Thyroid gland (tissue), 4 donors: ENCODE results near the gene SGF29. TPM values are rescaled to one million over a fixed set of nuclear protein-coding genes. Genes with fewer than 3 reads are reported as not detected.
A peak's percentile ranks its signal among the peaks of the same experiment; 100 is the strongest.
"Not testable (repeated sequence)": the region's sequence is repeated elsewhere in the genome, so short reads cannot be mapped to it uniquely, and the experiment has no call there.

ENCODE experiments used
- DNase-seq, 2 donors: peaks; one replicate each; pipeline ENCODE4 v3.0.0-alpha.2; 2019
- H3K27ac ChIP-seq, 3 donors: fragments of 200-600 bp; sonication (generic); 1 replicate in 2 of 3; 2 replicates in 1 of 3; pipeline ENCODE4 v1.5.1; 2016 to 2019; ENCODE audit warnings: mild to moderate bottlenecking in 1 of 3, moderate library complexity in 1 of 3
- H3K27me3 ChIP-seq: fragments of 200-600 bp; sonication (generic); one replicate; pipeline ENCODE4 v1.5.1; 2019
- H3K36me3 ChIP-seq, 2 donors: fragments of 200-600 bp; sonication (generic); one replicate each; pipeline ENCODE4 v1.5.1; 2016 to 2019
- H3K4me1 ChIP-seq, 2 donors: fragments of 200-600 bp; sonication (generic); one replicate each; pipeline ENCODE4 v1.5.1; 2017 to 2019
- H3K4me3 ChIP-seq, 3 donors: fragments of 200-600 bp; sonication (generic); replicated peaks in 1 of 3; 1 replicate in 2 of 3; 2 replicates in 1 of 3; pipeline ENCODE4 v1.5.1; 2016; ENCODE audit warnings: mild to moderate bottlenecking in 1 of 3
- H3K9me3 ChIP-seq: fragments of 200-600 bp; sonication (generic); one replicate; pipeline ENCODE4 v1.5.1; 2017
- POLR2A ChIP-seq, 2 donors: fragments of 450-650 bp; IDR thresholded peaks; one replicate each; pipeline ENCODE4 v1.6.1; 2017; ENCODE audit warnings: antibody characterized with exemption in 2 of 2, mild to moderate bottlenecking in 2 of 2, moderate library complexity in 1 of 2
- WGBS, 2 donors: methylation state at CpG; one replicate each; pipeline ENCODE4 v1.1.5; 2017; 5-methylcytosine and 5-hydroxymethylcytosine counted together
- intact Hi-C: fragments of 100-400 bp; cut with DNase I; formaldehyde crosslinking; loops from one replicate; pipeline ENCODE4 v1.15.1; 2023
- total RNA-seq, 4 donors: library from RNA; depleted of rRNA; stranded (reverse); fragments of >200 nt; gene quantifications; one replicate each; pipeline ENCODE4 v1.2.3, GENCODE V29; 2016
- TF ChIP-seq, protein P1 (sequence below), 6 experiments: fragments of 200-600 bp in 3 of 6; fragments of 450-650 bp in 3 of 6; sonication (generic) in 3 of 6; IDR thresholded peaks; one replicate each; pipeline ENCODE4 v1.5.1; 2016 to 2019; ENCODE audit warnings: antibody characterized with exemption in 6 of 6, mild to moderate bottlenecking in 2 of 6, inconsistent platforms in 1 of 6, moderate library complexity in 1 of 6

The SGF29 gene
- total RNA-seq, 4 donors from 2014 or later: 31.8 to 41.9 (median 36.9) TPM

DNA sequence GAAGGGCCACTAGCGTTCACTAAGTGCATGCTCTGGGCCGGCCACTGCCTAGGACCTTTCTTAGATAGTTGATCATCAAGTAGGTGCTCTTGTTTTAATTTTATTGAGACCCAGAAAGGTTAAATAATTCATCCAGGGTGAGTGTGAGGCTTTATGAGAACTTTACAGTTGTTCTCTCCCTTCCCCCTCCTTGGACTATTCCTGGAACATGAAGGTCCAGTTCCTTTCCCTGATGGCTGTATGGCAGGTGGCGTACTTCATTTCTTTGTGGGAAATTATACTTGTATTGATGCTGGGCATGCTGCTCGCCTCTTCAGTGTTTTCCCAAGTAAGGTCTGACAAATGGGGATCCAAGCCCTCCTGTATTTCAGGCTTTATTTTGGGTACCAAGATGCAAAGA lies 8.5 kb downstream of the SGF29 start:
- no peak for DNase-seq
- WGBS, 2 donors: 91 to 96% methylated on average over 4 of the region's 4 CpGs
- no peak for TF ChIP-seq POLR2A (IDR thresholded peaks at IDR 0.05)
- TF ChIP-seq, protein P1, sequence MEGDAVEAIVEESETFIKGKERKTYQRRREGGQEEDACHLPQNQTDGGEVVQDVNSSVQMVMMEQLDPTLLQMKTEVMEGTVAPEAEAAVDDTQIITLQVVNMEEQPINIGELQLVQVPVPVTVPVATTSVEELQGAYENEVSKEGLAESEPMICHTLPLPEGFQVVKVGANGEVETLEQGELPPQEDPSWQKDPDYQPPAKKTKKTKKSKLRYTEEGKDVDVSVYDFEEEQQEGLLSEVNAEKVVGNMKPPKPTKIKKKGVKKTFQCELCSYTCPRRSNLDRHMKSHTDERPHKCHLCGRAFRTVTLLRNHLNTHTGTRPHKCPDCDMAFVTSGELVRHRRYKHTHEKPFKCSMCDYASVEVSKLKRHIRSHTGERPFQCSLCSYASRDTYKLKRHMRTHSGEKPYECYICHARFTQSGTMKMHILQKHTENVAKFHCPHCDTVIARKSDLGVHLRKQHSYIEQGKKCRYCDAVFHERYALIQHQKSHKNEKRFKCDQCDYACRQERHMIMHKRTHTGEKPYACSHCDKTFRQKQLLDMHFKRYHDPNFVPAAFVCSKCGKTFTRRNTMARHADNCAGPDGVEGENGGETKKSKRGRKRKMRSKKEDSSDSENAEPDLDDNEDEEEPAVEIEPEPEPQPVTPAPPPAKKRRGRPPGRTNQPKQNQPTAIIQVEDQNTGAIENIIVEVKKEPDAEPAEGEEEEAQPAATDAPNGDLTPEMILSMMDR (IDR thresholded peaks at IDR 0.05): no peak
- H3K4me1 ChIP-seq: peaks cover 11 to 12% of the 10 kb centered on the region in 2 donors
- no peak overlapping the region for H3K4me3 ChIP-seq
- peaks cover 0 to 4% of the 10 kb centered on the region in 2 donors for H3K36me3 ChIP-seq
- H3K9me3 ChIP-seq: no peaks in the 10 kb centered on the region
- H3K27ac ChIP-seq: peak overlapping the region; percentile 20 to 49 (median 28)
- intact Hi-C loops: no loop called here
- no peaks in the 10 kb centered on the region for H3K27me3 ChIP-seq

DNA sequence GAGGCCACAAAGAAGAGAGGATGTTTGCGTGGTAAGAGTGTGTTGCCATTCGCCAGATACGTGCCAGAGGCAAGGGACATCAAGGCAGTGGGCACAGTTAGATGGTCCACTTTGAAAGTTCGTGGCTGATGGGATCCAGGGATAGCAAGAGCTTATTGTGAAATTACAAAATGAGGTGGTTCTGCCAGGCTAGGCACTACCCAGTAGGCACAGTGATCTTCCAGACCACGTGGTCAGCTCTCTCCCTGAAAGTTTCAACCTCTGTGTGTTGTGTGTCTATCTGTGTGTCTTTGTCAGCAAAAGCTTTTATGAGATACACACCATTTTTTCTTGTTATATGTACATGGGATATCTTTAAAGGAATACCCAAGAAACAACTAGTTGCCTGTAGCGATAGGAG lies 9.5 kb downstream of the SGF29 start:
- intact Hi-C loops: no loop called here
- 88 to 92% methylated on average over 6 of the region's 6 CpGs for WGBS, 2 donors
- no peaks in the 10 kb centered on the region for H3K9me3 ChIP-seq
- H3K36me3 ChIP-seq: peaks cover 0 to 3% of the 10 kb centered on the region in 2 donors
- H3K27me3 ChIP-seq: no peaks in the 10 kb centered on the region
- TF ChIP-seq, protein P1 (IDR thresholded peaks at IDR 0.05): no peak
- no peak for TF ChIP-seq POLR2A (IDR thresholded peaks at IDR 0.05)
- no peak overlapping the region for H3K27ac ChIP-seq
- no peak for DNase-seq
- peaks cover 11 to 12% of the 10 kb centered on the region in 2 donors for H3K4me1 ChIP-seq
- H3K4me3 ChIP-seq: no peak overlapping the region

DNA sequence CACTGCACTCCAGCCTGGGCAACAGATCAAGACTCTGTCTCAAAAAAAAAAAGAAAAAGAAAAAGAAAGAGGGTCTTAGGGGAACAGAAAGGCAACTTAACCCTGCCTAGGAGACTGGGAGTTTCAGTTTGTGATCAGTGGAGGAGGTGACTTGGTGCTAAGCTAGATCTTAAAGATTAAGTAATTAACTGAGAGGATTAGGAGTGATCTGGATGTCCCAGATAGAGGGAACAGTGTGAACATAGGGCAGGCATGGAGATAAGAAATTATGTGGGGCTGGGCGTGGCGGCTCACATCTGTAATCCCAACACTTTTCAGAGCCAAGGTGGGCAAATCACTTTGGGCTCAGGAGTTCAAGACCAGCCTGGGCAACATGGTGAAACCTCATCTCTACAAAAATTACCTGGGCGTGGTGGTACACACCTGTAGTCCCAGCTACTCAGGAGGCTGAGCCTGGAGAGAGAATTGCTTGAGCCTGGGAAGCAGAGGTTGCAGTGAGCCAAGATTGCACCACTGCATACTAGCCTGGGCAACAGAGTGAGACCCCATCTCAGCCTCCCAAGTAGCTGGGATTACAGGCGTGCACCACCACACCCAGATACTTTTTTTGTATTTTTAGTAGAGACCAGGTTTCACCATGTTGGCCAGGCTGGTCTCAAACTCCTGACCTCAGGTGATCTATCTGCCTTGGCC lies 12.7 kb downstream of the SGF29 start:
- DNase-seq, intact Hi-C loops, H3K9me3 ChIP-seq, H3K4me3 ChIP-seq, H3K27ac ChIP-seq, H3K36me3 ChIP-seq, H3K27me3 ChIP-seq: not testable (repeated sequence)
- WGBS, 2 donors: 94% methylated on average over 4 of the region's 4 CpGs
- peaks cover 7 to 10% of the 10 kb centered on the region in 2 donors for H3K4me1 ChIP-seq

DNA sequence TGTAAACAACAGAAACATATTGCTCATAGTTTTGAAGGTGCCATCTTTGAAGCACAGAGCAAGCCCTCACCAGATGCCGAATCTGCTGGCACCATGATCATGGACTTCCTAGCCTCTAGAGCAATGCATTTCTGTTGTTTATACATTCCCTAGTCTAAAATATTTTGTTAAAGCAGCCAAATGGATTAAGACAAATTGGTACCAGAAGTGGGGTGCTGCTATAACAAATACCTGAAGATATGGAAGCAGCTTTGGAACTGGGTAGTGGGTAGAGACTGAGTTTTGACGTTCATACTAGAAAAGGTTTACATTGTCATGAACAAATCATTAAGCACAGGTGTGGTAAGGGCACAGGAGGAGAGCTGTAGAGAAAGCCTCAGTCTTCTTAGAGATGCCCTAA lies 13.6 kb downstream of the SGF29 start:
- H3K27ac ChIP-seq: no peak overlapping the region
- 97 to 100% methylated on average over 2 of the region's 2 CpGs for WGBS, 2 donors
- no peaks in the 10 kb centered on the region for H3K27me3 ChIP-seq
- no peaks in the 10 kb centered on the region for H3K9me3 ChIP-seq
- peaks cover 0 to 7% of the 10 kb centered on the region in 2 donors for H3K4me1 ChIP-seq
- no peak for DNase-seq
- TF ChIP-seq, protein P1 (IDR thresholded peaks at IDR 0.05): no peak
- TF ChIP-seq POLR2A (IDR thresholded peaks at IDR 0.05): no peak
- no peak overlapping the region for H3K4me3 ChIP-seq
- no peaks in the 10 kb centered on the region for H3K36me3 ChIP-seq
- intact Hi-C loops: no loop called here

DNA sequence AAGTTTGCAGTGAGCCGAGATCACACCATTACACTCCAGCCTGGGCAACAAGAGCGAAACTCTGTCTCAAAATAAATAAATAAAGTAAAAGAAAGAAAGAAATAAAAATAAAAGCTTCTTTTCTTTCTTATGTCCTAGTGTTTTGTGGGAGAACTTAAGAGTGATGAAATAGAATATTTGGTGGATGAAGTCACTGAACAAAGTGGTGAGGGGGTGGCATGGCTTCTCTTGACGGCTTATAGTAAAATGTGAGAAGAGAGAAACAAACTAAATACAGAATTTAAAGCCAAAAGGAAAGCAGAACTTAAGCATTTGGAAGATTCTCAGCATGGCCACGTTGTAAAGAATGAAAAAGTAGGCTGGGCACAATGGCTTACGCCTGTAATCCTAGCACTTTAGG lies 15.3 kb downstream of the SGF29 start:
- Histone ChIP-seq H3K9me3 (no peaks in the 10 kb centered on the region), H3K27me3 (no peaks in the 10 kb centered on the region), H3K4me1 (peaks cover 6 to 21% of the 10 kb centered on the region in 2 donors), H3K36me3 (no peaks in the 10 kb centered on the region), H3K27ac (no peak overlapping the region), H3K4me3 (no peak overlapping the region)
- DNase-seq: no peak
- 90 to 94% methylated on average over 5 of the region's 5 CpGs for WGBS, 2 donors
- TF ChIP-seq POLR2A (IDR thresholded peaks at IDR 0.05): no peak
- intact Hi-C loops: no loop called here

DNA sequence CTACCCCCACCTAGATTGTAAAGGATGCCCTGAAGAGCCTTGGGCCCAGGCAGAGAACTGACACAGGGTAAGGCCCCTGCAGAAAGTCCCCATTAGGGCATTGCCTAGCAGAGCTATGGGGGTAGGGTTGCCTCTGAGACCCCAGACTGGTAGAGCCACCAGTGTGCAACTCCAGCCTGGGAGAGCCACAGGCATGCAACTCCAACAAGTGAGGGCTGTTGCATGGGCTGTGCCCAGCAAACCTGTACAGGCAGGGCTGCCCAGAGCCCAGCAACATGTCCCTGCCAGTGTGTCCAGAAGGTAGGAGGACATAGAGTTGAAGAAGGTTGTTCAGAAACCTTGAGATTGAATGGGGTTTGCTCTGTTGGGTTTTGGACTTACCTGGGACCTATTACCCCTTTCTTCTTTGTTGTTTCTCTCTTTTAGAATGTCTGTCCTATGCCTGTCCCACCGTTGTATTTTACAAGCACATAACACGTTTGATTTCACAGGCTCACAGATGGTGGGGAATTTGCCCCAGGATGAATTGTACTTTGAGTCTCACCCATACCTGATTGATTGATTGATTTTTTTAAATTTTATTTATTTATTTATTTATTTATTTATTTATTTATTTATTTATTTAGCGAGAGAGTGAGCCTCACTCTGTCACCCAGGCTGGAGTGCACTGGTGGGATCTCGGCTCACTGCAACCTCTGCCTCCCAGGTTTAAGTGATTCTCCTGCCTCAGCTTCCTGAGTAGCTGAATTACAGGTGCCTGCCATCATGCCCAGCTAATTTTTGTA lies 16.4 kb downstream of the SGF29 start:
- no peaks in the 10 kb centered on the region for H3K27me3 ChIP-seq
- H3K36me3 ChIP-seq: no peaks in the 10 kb centered on the region
- no peak for TF ChIP-seq POLR2A (IDR thresholded peaks at IDR 0.05)
- TF ChIP-seq, protein P1 (IDR thresholded peaks at IDR 0.05): no peak
- no peak for DNase-seq
- H3K4me1 ChIP-seq: peaks cover 6 to 26% of the 10 kb centered on the region in 2 donors
- intact Hi-C loops: no loop called here
- H3K4me3 ChIP-seq: no peak overlapping the region
- no peak overlapping the region for H3K27ac ChIP-seq
- H3K9me3 ChIP-seq: no peaks in the 10 kb centered on the region
- WGBS, 2 donors: 96 to 98% methylated on average over 4 of the region's 4 CpGs
